K562 (cell line): Measurements from ENCODE around the gene SLIT1. TPM values are rescaled to one million over a fixed set of nuclear protein-coding genes. Genes with fewer than 3 reads are reported as not detected.

Experiments
- ATAC-seq: fragments of 200-7000 bp; cut with Tn5 transposase; 3 replicates; pipeline ENCODE4 v1.9.1; 2020; ENCODE audit warnings: moderate library complexity
- BruUV-seq: library from RNA; stranded (reverse); fragments of 400-500 nt; replicated peaks from 2 replicates; lab custom pipeline; 2021; lab: Mats Ljungman, UMichigan
- CTCF ChIA-PET: fragments of 300-600 bp; formaldehyde crosslinking; extraction: SDS; loops from one replicate; lab custom pipeline; 2021; ENCODE audit warnings: low intra/inter-chr PET ratio; lab: Yijun Ruan, JAX
- POLR2A ChIA-PET: fragments of 300-600, 350-650 bp; sonication (Branson Sonifier 250); formaldehyde crosslinking; extraction: SDS; loops from one replicate; lab custom pipeline; 2021; ENCODE audit warnings: antibody characterized with exemption, inconsistent platforms; lab: Yijun Ruan, JAX
- DNase-seq, 4 experiments: peaks; one replicate each; pipeline versions ENCODE4 v3.0.0 to v3.0.0-alpha.2; 2011 to 2018; ENCODE audit warnings: low spot score in 3 of 4, mixed read lengths in 3 of 4; ENCODE audit errors: extremely low read depth in 1 of 4
- FAIRE-seq: peaks from 2 replicates; lab custom pipeline; 2011; peaks lifted over from hg19 to GRCh38; lab: Jason Lieb, UNC
- H2AFZ ChIP-seq: 2 replicates; pipeline ENCODE4 v1.6.0; 2011; ENCODE audit warnings: low read depth, low read length, control low read depth, inconsistent platforms
- H3K27ac ChIP-seq: fragments of 200-600 bp; 3 replicates; pipeline ENCODE4 v1.8.0; 2011; ENCODE audit warnings: low read depth, mild to moderate bottlenecking, control low read depth, inconsistent platforms, low read length, moderate library complexity, mixed read lengths; ENCODE audit errors: extremely low read depth
- H3K27me3 ChIP-seq, 2 experiments: fragments of 300-600 bp in 1 of 2; 2 replicates in 1 of 2; 3 replicates in 1 of 2; pipeline versions ENCODE4 v1.6.0 to v1.8.0; 2011; ENCODE audit warnings: inconsistent platforms in 2 of 2, low read length in 2 of 2, mild to moderate bottlenecking in 1 of 2, mixed read lengths in 1 of 2, moderate library complexity in 1 of 2; ENCODE audit not compliant: control insufficient read depth in 2 of 2, insufficient read depth in 2 of 2
- H3K36me3 ChIP-seq: fragments of 300-600 bp; 3 replicates; pipeline ENCODE4 v1.8.0; 2011; ENCODE audit warnings: mild to moderate bottlenecking, low read length, inconsistent platforms; ENCODE audit not compliant: control insufficient read depth, insufficient read depth
- H3K4me1 ChIP-seq, 2 experiments: fragments of 200-600 bp in 1 of 2; replicated peaks in 1 of 2; 2 replicates in 1 of 2; 3 replicates in 1 of 2; pipeline versions ENCODE4 v1.5.1 to v1.8.0; 2011; ENCODE audit warnings: inconsistent platforms in 2 of 2, low read length in 2 of 2, mild to moderate bottlenecking in 1 of 2, mixed read lengths in 1 of 2, moderate library complexity in 1 of 2; ENCODE audit not compliant: control insufficient read depth in 2 of 2, insufficient read depth in 2 of 2
- H3K4me2 ChIP-seq: 2 replicates; pipeline ENCODE4 v1.6.1; 2011; ENCODE audit warnings: low read length, control low read depth, inconsistent platforms, mixed read lengths; ENCODE audit not compliant: insufficient read depth
- H3K4me3 ChIP-seq: fragments of 200-600 bp; sonication (generic), shearing (Covaris generic); 2 replicates; pipeline ENCODE4 v1.5.1; 2016; ENCODE audit warnings: control low read depth, inconsistent platforms
- H3K79me2 ChIP-seq: fragments of 200-600 bp; 3 replicates; pipeline ENCODE4 v1.8.0; 2011; ENCODE audit warnings: low read length, inconsistent platforms; ENCODE audit not compliant: control insufficient read depth, insufficient read depth
- H3K9ac ChIP-seq, 2 experiments: 2 replicates each; pipeline versions ENCODE4 v1.6.0 to v1.6.1; 2011; ENCODE audit warnings: low read depth in 2 of 2, low read length in 2 of 2, control low read depth in 1 of 2, inconsistent platforms in 1 of 2, mild to moderate bottlenecking in 1 of 2, mixed read lengths in 1 of 2; ENCODE audit not compliant: insufficient read depth in 1 of 2
- H3K9me1 ChIP-seq: one replicate; pipeline ENCODE4 v1.6.0; 2011; ENCODE audit warnings: inconsistent platforms, mild to moderate bottlenecking, low read length, moderate library complexity; ENCODE audit not compliant: control insufficient read depth, insufficient read depth
- H3K9me3 ChIP-seq: replicated peaks from 2 replicates; pipeline ENCODE4 v1.5.1; 2011; ENCODE audit warnings: low read depth, low read length, inconsistent platforms; ENCODE audit not compliant: control insufficient read depth, insufficient read depth
- H4K20me1 ChIP-seq: replicated peaks from 2 replicates; pipeline ENCODE4 v1.6.1; 2011; ENCODE audit warnings: low read length, inconsistent platforms, mixed read lengths; ENCODE audit not compliant: control insufficient read depth, insufficient read depth
- HNRNPUL1 ChIP-seq: fragments of 200-400 bp; formaldehyde crosslinking; IDR thresholded peaks from 2 replicates; pipeline ENCODE4 v1.6.1; 2017; ENCODE audit warnings: low read length
- KLF1 ChIP-seq: fragments of 450-650 bp; IDR thresholded peaks from 2 replicates; pipeline ENCODE4 v1.6.1; 2016; ENCODE audit warnings: missing genetic modification characterization, missing compliant biosample characterization
- TOE1 ChIP-seq, 2 experiments: fragments of 450-650 bp in 1 of 2; sonication (generic) in 1 of 2; formaldehyde crosslinking in 1 of 2; IDR thresholded peaks; 2 replicates each; pipeline versions ENCODE4 v1.7.1 to v1.8.0; 2016 to 2022; ENCODE audit warnings: borderline replicate concordance in 2 of 2, mild to moderate bottlenecking in 2 of 2, antibody characterized with exemption in 1 of 2, inconsistent platforms in 1 of 2, low read depth in 1 of 2, missing genetic modification reagents in 1 of 2, moderate library complexity in 1 of 2
- ZNF197 ChIP-seq: fragments of 200-800 bp; sonication (Bioruptor generic); IDR thresholded peaks from 2 replicates; pipeline ENCODE4 v1.6.1; 2016; ENCODE audit warnings: low read depth, missing genetic modification characterization, missing compliant biosample characterization
- WGBS: fragments of 100-300 bp; shearing (Covaris generic); methylation state at CpG from one replicate; pipeline ENCODE4 v1.1.6; 2016; ENCODE audit warnings: low coverage, mixed read lengths; ENCODE audit not compliant: insufficient coverage; ENCODE audit errors: missing lambda C conversion rate; 5-methylcytosine and 5-hydroxymethylcytosine counted together
- in situ Hi-C: fragments of 300-500 bp; cut with MboI; formaldehyde crosslinking; loops from 4 replicates; pipeline ENCODE4 v1.15.0; 2018; ENCODE audit warnings: inconsistent platforms, mixed read lengths
- intact Hi-C: fragments of 100-400 bp; cut with micrococcal nuclease; formaldehyde crosslinking; loops from 2 replicates; pipeline ENCODE4 v1.14.2; 2022
- polyA plus RNA-seq, 8 experiments: library from polyadenylated mRNA; depleted of rRNA in 4 of 8; stranded (reverse) in 5 of 8; unstranded in 3 of 8; fragments of >200 nt; fragmentation: Nextera tagmentation in 2 of 8; fragmentation: Illumina TruSeq in 1 of 8; extraction: Ambion mirVana in 2 of 8; extraction: Trizol in 1 of 8; gene quantifications; 2 replicates each; pipeline versions ENCODE4 v1.2.1 to v1.2.3, GENCODE V29; 2011 to 2014; ENCODE audit warnings: inconsistent platforms in 1 of 8, missing spikeins in 1 of 8
- total RNA-seq, 7 experiments: library from RNA; depleted of rRNA in 6 of 7; stranded (reverse); fragments of >200 nt in 6 of 7; fragmentation: Illumina TruSeq in 2 of 7; extraction: Trizol in 2 of 7; gene quantifications; 2 replicates each; pipeline versions ENCODE4 v1.2.1 to v1.2.3, GENCODE V29; 2011 to 2021; ENCODE audit warnings: low replicate concordance in 1 of 7
- TF ChIP-seq, protein P1 (sequence below): fragments of 250-450 bp; sonication (Bioruptor Pico); IDR thresholded peaks from 2 replicates; pipeline ENCODE4 v1.4.0; 2020; ENCODE audit warnings: mild to moderate bottlenecking, moderate library complexity
- TF ChIP-seq, protein P2 (sequence below): fragments of 200-600 bp; sonication (generic); IDR thresholded peaks from one replicate; pipeline ENCODE4 v1.6.1; 2012; ENCODE audit warnings: mild to moderate bottlenecking, low read depth, low read length, inconsistent platforms
- TF ChIP-seq, protein P3 (sequence below): fragments of 450-650 bp; formaldehyde crosslinking; IDR thresholded peaks from 2 replicates; pipeline ENCODE4 v1.4.0; 2022; ENCODE audit warnings: missing genetic modification characterization

Gene SLIT1
- total and polyA plus RNA-seq, 9 of the 15 experiments (the other 6 are each of a cell fraction or from before 2014, with no cell fraction given): 0.01 to 0.11 (median 0.04) TPM; not detected in 3

DNA sequence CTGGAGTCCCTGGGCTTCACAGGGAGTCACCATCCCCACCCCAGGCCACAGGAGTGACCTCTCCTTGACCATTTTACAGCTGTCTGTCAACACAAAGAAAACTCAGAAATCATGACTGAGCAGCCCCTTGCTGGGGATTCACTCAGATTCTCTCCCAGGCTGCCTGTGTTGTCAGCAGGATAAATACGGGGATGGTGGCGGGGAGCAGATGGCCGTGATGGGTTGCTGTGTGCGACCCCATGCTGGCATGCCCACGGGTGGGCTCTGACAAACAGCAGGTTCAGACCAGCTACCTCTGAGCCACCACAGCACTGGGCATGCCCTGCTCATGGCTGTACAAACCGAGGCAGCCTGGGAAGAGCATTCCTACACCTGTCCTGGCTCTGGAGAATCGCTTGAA lies 136.1 kb downstream of the SLIT1 start:
- in situ Hi-C loops: no loop called here
- FAIRE-seq (no peak), ATAC-seq (no peak), DNase-seq (no peak)
- intact Hi-C loops: no loop called here
- Histone ChIP-seq H2AFZ (no peak overlapping the region), H3K9me1 (no peaks in the 10 kb centered on the region), H3K79me2 (no peaks in the 10 kb centered on the region), H3K9ac (no peak overlapping the region), H3K4me1 (peaks cover 0 to 8% of the 10 kb centered on the region in 2 experiments; a peak in 1 of 5 replicates), H3K4me3 (no peak overlapping the region), H3K4me2 (no peak overlapping the region), H3K27ac (no peak overlapping the region), H3K36me3 (no peaks in the 10 kb centered on the region), H3K27me3 (peaks cover 0 to 38% of the 10 kb centered on the region in 2 experiments; a peak in 2 of 5 replicates), H3K9me3 (peaks cover 4% of the 10 kb centered on the region; the same call in 1 of the 2 replicates), H4K20me1 (no peaks in the 10 kb centered on the region)
- ChIA-PET CTCF (no interaction called here), POLR2A (no interaction called here)
- no TSS peak for BruUV-seq
- 1% methylated on average over 7 of the region's 7 CpGs for WGBS
- TF ChIP-seq KLF1 (tag) (no peak), TOE1 (IDR thresholded peaks at IDR 0.05; ENCODE audit: borderline replicate concordance) (no peak), TOE1 (CRISPR knock-in tag; IDR thresholded peaks at IDR 0.05; ENCODE audit: borderline replicate concordance, low read depth) (no peak), HNRNPUL1 (no peak), ZNF197 (CRISPR knock-in tag) (no peak)
- TF ChIP-seq, protein P1, sequence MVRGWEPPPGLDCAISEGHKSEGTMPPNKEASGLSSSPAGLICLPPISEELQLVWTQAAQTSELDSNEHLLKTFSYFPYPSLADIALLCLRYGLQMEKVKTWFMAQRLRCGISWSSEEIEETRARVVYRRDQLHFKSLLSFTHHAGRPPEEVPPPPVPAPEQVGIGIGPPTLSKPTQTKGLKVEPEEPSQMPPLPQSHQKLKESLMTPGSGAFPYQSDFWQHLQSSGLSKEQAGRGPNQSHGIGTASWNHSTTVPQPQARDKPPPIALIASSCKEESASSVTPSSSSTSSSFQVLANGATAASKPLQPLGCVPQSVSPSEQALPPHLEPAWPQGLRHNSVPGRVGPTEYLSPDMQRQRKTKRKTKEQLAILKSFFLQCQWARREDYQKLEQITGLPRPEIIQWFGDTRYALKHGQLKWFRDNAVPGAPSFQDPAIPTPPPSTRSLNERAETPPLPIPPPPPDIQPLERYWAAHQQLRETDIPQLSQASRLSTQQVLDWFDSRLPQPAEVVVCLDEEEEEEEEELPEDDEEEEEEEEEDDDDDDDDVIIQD (CRISPR knock-in tag): no peak
- TF ChIP-seq, protein P2, sequence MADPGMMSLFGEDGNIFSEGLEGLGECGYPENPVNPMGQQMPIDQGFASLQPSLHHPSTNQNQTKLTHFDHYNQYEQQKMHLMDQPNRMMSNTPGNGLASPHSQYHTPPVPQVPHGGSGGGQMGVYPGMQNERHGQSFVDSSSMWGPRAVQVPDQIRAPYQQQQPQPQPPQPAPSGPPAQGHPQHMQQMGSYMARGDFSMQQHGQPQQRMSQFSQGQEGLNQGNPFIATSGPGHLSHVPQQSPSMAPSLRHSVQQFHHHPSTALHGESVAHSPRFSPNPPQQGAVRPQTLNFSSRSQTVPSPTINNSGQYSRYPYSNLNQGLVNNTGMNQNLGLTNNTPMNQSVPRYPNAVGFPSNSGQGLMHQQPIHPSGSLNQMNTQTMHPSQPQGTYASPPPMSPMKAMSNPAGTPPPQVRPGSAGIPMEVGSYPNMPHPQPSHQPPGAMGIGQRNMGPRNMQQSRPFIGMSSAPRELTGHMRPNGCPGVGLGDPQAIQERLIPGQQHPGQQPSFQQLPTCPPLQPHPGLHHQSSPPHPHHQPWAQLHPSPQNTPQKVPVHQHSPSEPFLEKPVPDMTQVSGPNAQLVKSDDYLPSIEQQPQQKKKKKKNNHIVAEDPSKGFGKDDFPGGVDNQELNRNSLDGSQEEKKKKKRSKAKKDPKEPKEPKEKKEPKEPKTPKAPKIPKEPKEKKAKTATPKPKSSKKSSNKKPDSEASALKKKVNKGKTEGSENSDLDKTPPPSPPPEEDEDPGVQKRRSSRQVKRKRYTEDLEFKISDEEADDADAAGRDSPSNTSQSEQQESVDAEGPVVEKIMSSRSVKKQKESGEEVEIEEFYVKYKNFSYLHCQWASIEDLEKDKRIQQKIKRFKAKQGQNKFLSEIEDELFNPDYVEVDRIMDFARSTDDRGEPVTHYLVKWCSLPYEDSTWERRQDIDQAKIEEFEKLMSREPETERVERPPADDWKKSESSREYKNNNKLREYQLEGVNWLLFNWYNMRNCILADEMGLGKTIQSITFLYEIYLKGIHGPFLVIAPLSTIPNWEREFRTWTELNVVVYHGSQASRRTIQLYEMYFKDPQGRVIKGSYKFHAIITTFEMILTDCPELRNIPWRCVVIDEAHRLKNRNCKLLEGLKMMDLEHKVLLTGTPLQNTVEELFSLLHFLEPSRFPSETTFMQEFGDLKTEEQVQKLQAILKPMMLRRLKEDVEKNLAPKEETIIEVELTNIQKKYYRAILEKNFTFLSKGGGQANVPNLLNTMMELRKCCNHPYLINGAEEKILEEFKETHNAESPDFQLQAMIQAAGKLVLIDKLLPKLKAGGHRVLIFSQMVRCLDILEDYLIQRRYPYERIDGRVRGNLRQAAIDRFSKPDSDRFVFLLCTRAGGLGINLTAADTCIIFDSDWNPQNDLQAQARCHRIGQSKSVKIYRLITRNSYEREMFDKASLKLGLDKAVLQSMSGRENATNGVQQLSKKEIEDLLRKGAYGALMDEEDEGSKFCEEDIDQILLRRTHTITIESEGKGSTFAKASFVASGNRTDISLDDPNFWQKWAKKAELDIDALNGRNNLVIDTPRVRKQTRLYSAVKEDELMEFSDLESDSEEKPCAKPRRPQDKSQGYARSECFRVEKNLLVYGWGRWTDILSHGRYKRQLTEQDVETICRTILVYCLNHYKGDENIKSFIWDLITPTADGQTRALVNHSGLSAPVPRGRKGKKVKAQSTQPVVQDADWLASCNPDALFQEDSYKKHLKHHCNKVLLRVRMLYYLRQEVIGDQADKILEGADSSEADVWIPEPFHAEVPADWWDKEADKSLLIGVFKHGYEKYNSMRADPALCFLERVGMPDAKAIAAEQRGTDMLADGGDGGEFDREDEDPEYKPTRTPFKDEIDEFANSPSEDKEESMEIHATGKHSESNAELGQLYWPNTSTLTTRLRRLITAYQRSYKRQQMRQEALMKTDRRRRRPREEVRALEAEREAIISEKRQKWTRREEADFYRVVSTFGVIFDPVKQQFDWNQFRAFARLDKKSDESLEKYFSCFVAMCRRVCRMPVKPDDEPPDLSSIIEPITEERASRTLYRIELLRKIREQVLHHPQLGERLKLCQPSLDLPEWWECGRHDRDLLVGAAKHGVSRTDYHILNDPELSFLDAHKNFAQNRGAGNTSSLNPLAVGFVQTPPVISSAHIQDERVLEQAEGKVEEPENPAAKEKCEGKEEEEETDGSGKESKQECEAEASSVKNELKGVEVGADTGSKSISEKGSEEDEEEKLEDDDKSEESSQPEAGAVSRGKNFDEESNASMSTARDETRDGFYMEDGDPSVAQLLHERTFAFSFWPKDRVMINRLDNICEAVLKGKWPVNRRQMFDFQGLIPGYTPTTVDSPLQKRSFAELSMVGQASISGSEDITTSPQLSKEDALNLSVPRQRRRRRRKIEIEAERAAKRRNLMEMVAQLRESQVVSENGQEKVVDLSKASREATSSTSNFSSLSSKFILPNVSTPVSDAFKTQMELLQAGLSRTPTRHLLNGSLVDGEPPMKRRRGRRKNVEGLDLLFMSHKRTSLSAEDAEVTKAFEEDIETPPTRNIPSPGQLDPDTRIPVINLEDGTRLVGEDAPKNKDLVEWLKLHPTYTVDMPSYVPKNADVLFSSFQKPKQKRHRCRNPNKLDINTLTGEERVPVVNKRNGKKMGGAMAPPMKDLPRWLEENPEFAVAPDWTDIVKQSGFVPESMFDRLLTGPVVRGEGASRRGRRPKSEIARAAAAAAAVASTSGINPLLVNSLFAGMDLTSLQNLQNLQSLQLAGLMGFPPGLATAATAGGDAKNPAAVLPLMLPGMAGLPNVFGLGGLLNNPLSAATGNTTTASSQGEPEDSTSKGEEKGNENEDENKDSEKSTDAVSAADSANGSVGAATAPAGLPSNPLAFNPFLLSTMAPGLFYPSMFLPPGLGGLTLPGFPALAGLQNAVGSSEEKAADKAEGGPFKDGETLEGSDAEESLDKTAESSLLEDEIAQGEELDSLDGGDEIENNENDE: no peak
- TF ChIP-seq, protein P3, sequence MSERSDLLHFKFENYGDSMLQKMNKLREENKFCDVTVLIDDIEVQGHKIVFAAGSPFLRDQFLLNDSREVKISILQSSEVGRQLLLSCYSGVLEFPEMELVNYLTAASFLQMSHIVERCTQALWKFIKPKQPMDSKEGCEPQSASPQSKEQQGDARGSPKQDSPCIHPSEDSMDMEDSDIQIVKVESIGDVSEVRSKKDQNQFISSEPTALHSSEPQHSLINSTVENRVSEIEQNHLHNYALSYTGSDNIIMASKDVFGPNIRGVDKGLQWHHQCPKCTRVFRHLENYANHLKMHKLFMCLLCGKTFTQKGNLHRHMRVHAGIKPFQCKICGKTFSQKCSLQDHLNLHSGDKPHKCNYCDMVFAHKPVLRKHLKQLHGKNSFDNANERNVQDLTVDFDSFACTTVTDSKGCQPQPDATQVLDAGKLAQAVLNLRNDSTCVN: no peak
